ENCODE results near the gene ELOVL6. TPM values are rescaled to one million over a fixed set of nuclear protein-coding genes. Genes with fewer than 3 reads are reported as not detected.

ELOVL6 gene
- total RNA-seq, 1 donor from 2014 or later, result 15.6 TPM

- Mint-ChIP-seq H3K36me3 (ENCODE audit: low read depth) (peaks cover 16% of the 10 kb centered on the region), H3K4me3 (no peak overlapping the region), H3K27me3 (no peaks in the 10 kb centered on the region), H3K9me3 (no peaks in the 10 kb centered on the region), H3K27ac (no peak overlapping the region), H3K4me1 (peaks cover 13% of the 10 kb centered on the region)
- intact Hi-C loops (cut with micrococcal nuclease), result no loop called here
- no peak for DNase-seq
Observed at GRCh38 chr4:110137829-110138228, 60.6 kb downstream of the ELOVL6 start.

- peaks cover 16% of the 10 kb centered on the region for H3K4me1 Mint-ChIP-seq
- no peak overlapping the region for H3K27ac Mint-ChIP-seq
- DNase-seq, result no peak
- intact Hi-C loops (cut with micrococcal nuclease), result no loop called here
- no peak overlapping the region for H3K4me3 Mint-ChIP-seq
- no peaks in the 10 kb centered on the region for H3K9me3 Mint-ChIP-seq
- peaks cover 19% of the 10 kb centered on the region for H3K36me3 Mint-ChIP-seq (ENCODE audit: low read depth)
- H3K27me3 Mint-ChIP-seq, result no peaks in the 10 kb centered on the region
Observed at GRCh38 chr4:110135523-110135922, 62.9 kb downstream of the ELOVL6 start.

- DNase-seq, result no peak
- intact Hi-C loops (cut with micrococcal nuclease), result no loop called here
- H3K27ac Mint-ChIP-seq, result no peak overlapping the region
- H3K27me3 Mint-ChIP-seq, result no peaks in the 10 kb centered on the region
- no peak overlapping the region for H3K4me3 Mint-ChIP-seq
- peaks cover 16% of the 10 kb centered on the region for H3K4me1 Mint-ChIP-seq
- no peaks in the 10 kb centered on the region for H3K9me3 Mint-ChIP-seq
- H3K36me3 Mint-ChIP-seq (ENCODE audit: low read depth), result peaks cover 19% of the 10 kb centered on the region
Observed at GRCh38 chr4:110135076-110135475, 63.3 kb downstream of the ELOVL6 start.

GRCh38 chr4:110134269-110134869 lies 64.0 kb downstream of the ELOVL6 start:
- no peaks in the 10 kb centered on the region for H3K27me3 Mint-ChIP-seq
- no peaks in the 10 kb centered on the region for H3K9me3 Mint-ChIP-seq
- intact Hi-C loops (cut with micrococcal nuclease), result no loop called here
- H3K36me3 Mint-ChIP-seq (ENCODE audit: low read depth), result peaks cover 19% of the 10 kb centered on the region
- no peak overlapping the region for H3K4me3 Mint-ChIP-seq
- H3K27ac Mint-ChIP-seq, result no peak overlapping the region
- peaks cover 18% of the 10 kb centered on the region for H3K4me1 Mint-ChIP-seq
- no peak for DNase-seq

DNA sequence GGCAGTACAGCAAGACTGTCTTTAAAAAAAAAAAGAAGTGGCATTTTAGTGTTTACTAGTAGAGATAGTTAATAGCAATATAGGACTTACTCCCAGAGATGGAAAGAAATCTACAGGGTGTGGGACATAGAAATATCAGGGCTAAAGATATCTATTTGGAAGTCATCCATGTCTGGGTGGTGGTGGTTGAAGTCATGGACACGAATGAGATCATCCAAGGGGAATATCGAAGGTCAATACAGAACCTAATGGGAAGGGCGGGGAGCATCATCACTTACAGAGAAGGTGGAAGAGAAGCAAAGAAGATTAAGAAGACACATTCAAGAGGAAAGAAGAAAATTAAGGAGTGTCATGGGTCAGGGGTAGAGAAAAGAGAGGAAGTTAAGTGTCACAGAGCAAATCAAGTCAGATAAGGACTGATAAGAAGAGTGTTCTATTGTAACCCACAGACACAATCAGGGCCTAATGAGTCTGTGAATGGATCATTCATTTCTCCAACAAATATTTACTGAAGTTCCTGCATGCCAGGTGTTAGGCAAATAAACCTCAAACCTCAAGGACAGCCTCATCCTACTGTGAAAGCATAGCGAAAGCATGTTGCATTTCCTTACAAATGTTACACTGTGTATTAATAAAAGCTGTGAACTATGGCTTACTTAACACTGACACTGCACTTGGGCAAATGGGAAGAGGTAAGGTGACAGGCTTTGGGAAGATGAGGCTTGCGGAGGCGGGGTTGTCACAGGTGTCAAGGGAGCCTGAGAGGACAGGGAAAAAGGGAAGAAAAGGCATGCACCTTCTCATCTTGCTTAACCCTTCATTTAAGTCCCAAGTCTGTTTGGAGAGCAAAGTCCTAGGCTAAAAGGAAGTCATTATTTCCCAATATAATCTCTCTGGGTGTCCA lies 65.3 kb downstream of the ELOVL6 start:
- H3K4me3 Mint-ChIP-seq, result no peak overlapping the region
- H3K27me3 Mint-ChIP-seq, result no peaks in the 10 kb centered on the region
- peaks cover 26% of the 10 kb centered on the region for H3K36me3 Mint-ChIP-seq (ENCODE audit: low read depth)
- DNase-seq, result no peak
- intact Hi-C loops (cut with micrococcal nuclease), result no loop called here
- peaks cover 4% of the 10 kb centered on the region for H3K9me3 Mint-ChIP-seq
- peaks cover 28% of the 10 kb centered on the region for H3K4me1 Mint-ChIP-seq
- H3K27ac Mint-ChIP-seq, result no peak overlapping the region

DNA sequence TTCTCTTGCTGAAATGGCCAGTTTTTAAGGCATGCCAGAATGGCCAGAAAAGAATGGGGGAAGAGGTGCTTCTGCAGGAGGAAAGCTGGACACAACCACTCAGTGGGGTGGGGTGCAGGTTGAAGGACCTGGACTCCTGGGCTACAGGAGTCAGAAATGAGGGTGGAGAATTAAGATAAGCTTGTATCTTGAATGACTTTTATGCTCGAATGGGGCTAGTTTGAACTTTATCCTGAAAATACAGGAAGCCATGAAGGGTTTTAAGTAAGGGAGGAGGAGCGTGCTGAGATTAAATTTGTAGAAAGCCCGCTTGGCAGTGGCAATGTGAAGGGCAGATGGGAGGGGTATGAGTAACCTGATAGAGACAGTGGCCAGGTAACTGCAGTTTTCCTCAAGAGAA lies 66.5 kb downstream of the ELOVL6 start:
- Mint-ChIP-seq H3K9me3 (peaks cover 4% of the 10 kb centered on the region), H3K27me3 (no peaks in the 10 kb centered on the region), H3K4me1 (peaks cover 32% of the 10 kb centered on the region), H3K27ac (no peak overlapping the region), H3K36me3 (ENCODE audit: low read depth) (peaks cover 31% of the 10 kb centered on the region), H3K4me3 (no peak overlapping the region)
- intact Hi-C loops (cut with micrococcal nuclease), result no loop called here
- DNase-seq, result no peak

DNA sequence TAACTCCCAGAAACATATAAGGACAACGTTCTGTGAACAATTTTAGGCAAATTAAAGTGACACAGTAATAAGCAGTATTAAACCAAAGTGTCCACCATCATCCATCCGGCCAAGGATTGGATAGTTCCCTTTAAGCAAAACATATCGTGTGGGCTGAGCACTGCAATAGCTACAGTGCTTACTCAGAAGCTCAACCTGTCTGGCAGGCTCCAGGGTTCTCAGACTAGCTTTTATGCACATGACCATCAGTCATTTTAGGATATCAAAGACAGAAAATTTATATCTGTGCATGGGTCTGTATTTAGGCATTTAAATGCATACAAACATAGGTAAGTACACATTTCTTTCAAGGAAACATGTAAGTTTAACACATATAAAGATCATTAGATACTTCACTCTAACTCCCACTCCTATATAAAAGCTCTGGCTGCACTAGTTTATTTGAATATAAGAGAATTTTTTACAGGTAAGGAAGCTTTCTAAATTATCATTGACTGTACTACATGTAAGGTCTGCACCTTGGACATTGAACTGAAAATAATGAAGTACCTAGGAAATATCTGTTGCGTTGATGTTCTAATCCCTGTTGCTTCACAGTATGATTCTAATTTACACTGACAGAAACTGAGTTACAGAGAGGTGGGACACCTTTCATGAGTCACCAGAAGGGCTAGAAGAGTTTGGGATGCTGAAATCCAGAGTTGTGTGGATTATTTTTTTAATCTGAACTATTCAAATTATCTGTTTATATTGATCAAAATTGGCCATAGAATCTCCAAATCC lies 67.6 kb downstream of the ELOVL6 start:
- peaks cover 4% of the 10 kb centered on the region for H3K9me3 Mint-ChIP-seq
- intact Hi-C loops (cut with micrococcal nuclease), result no loop called here
- no peak for DNase-seq
- no peaks in the 10 kb centered on the region for H3K27me3 Mint-ChIP-seq
- H3K4me3 Mint-ChIP-seq, result no peak overlapping the region
- peaks cover 36% of the 10 kb centered on the region for H3K36me3 Mint-ChIP-seq (ENCODE audit: low read depth)
- H3K4me1 Mint-ChIP-seq, result peaks cover 32% of the 10 kb centered on the region
- H3K27ac Mint-ChIP-seq, result no peak overlapping the region

- Mint-ChIP-seq H3K27me3 (no peaks in the 10 kb centered on the region), H3K9me3 (peaks cover 4% of the 10 kb centered on the region), H3K4me3 (no peak overlapping the region), H3K4me1 (peaks cover 32% of the 10 kb centered on the region), H3K27ac (no peak overlapping the region), H3K36me3 (ENCODE audit: low read depth) (peaks cover 36% of the 10 kb centered on the region)
- no peak for DNase-seq
- intact Hi-C loops (cut with micrococcal nuclease), result loop anchor here (2.0 to 5.0 kb wide), 2 partner anchors 41 to 68 kb away; partner anchors contain the start of gene ELOVL6
Observed at GRCh38 chr4:110129544-110129943, 68.9 kb downstream of the ELOVL6 start.

GRCh38 chr4:110128472-110128919 lies 69.9 kb downstream of the ELOVL6 start:
- Mint-ChIP-seq H3K36me3 (ENCODE audit: low read depth) (peaks cover 33% of the 10 kb centered on the region), H3K4me3 (peak overlapping the region; percentile 5), H3K9me3 (peaks cover 4% of the 10 kb centered on the region), H3K27ac (no peak overlapping the region), H3K27me3 (no peaks in the 10 kb centered on the region), H3K4me1 (peaks cover 27% of the 10 kb centered on the region)
- DNase-seq, result no peak
- intact Hi-C loops (cut with micrococcal nuclease), result loop anchor here (2.0 to 5.0 kb wide), 2 partner anchors 40 to 69 kb away; partner anchors contain the start of gene ELOVL6

GRCh38 chr4:110128029-110128428 lies 70.4 kb downstream of the ELOVL6 start:
- Mint-ChIP-seq H3K27me3 (no peaks in the 10 kb centered on the region), H3K27ac (no peak overlapping the region), H3K36me3 (ENCODE audit: low read depth) (peaks cover 29% of the 10 kb centered on the region), H3K4me3 (peak overlapping the region; percentile 5), H3K9me3 (peaks cover 4% of the 10 kb centered on the region), H3K4me1 (peaks cover 24% of the 10 kb centered on the region)
- intact Hi-C loops (cut with micrococcal nuclease), result loop anchor here (2.0 to 5.0 kb wide), 2 partner anchors 39 to 69 kb away; partner anchors contain the start of gene ELOVL6
- DNase-seq, result no peak

- H3K27me3 Mint-ChIP-seq, result no peaks in the 10 kb centered on the region
- H3K9me3 Mint-ChIP-seq, result peaks cover 4% of the 10 kb centered on the region
- peaks cover 26% of the 10 kb centered on the region for H3K36me3 Mint-ChIP-seq (ENCODE audit: low read depth)
- peaks cover 24% of the 10 kb centered on the region for H3K4me1 Mint-ChIP-seq
- DNase-seq, result no peak
- H3K4me3 Mint-ChIP-seq, result no peak overlapping the region
- no peak overlapping the region for H3K27ac Mint-ChIP-seq
- intact Hi-C loops (cut with micrococcal nuclease), result loop anchor here (5.0 kb wide), 1 partner anchor 73 kb away; the partner anchor contains the start of gene ELOVL6
Observed at GRCh38 chr4:110124711-110125110, 73.7 kb downstream of the ELOVL6 start.

DNA sequence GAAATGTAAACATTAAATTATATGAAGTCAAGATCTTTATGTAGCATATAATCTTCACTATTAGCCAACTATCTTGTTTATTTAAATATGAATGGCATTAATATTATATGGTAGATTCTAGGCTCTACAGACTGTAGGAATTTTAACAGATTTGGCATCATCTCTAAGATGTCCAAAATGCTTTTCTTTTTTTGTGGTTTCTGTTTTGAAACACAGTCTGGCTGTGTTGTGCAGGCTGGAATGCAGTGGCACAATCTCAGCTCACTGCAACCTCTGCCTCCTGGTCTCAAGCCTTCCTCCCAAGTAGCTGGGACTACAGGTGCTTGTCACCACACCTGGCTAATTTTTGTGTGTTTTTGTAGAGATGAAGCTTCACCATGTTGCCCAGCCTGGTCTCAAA lies 76.2 kb downstream of the ELOVL6 start:
- Mint-ChIP-seq H3K4me1 (peaks cover 14% of the 10 kb centered on the region), H3K4me3 (no peak overlapping the region), H3K9me3 (no peaks in the 10 kb centered on the region), H3K36me3 (ENCODE audit: low read depth) (peaks cover 14% of the 10 kb centered on the region), H3K27me3 (no peaks in the 10 kb centered on the region), H3K27ac (no peak overlapping the region)
- intact Hi-C loops (cut with micrococcal nuclease), result no loop called here
- no peak for DNase-seq

- Mint-ChIP-seq H3K27ac (no peak overlapping the region), H3K4me1 (peaks cover 14% of the 10 kb centered on the region), H3K36me3 (ENCODE audit: low read depth) (peaks cover 19% of the 10 kb centered on the region), H3K27me3 (no peaks in the 10 kb centered on the region), H3K4me3 (no peak overlapping the region), H3K9me3 (no peaks in the 10 kb centered on the region)
- no peak for DNase-seq
- intact Hi-C loops (cut with micrococcal nuclease), result no loop called here
Observed at GRCh38 chr4:110120506-110120905, 77.9 kb downstream of the ELOVL6 start.
